Lung (tissue), 12 donors: ENCODE data around the gene CCDC182. TPM values are rescaled to one million over a fixed set of nuclear protein-coding genes. Genes with fewer than 3 reads are reported as not detected.
A peak's percentile ranks its signal among the peaks of the same experiment; 100 is the strongest.

Experiments used
- ATAC-seq: fragments of 200-7000 bp; cut with Tn5 transposase; one replicate; pipeline ENCODE4 v1.9.1; 2020; ENCODE audit warnings: moderate number of reproducible peaks; ENCODE audit not compliant: insufficient read depth, low FRiP score
- DNase-seq, 3 donors: peaks; one replicate each; pipeline ENCODE4 v3.0.0-alpha.2; 2013 to 2017
- H3K27ac ChIP-seq, 2 donors: one replicate each; pipeline ENCODE4 v1.5.1; 2013; ENCODE audit warnings: mild to moderate bottlenecking in 2 of 2, moderate library complexity in 2 of 2, control low read depth in 1 of 2, inconsistent platforms in 1 of 2, low read depth in 1 of 2, low read length in 1 of 2
- H3K27me3 ChIP-seq, 3 donors: one replicate each; pipeline ENCODE4 v1.5.1; 2013; ENCODE audit warnings: low read length in 2 of 3; ENCODE audit not compliant: control insufficient read depth in 3 of 3, insufficient read depth in 3 of 3
- H3K36me3 ChIP-seq, 4 donors: one replicate each; pipeline ENCODE4 v1.5.1; 2013; ENCODE audit warnings: low read length in 4 of 4, mild to moderate bottlenecking in 1 of 4, moderate library complexity in 1 of 4; ENCODE audit not compliant: control insufficient read depth in 4 of 4, insufficient read depth in 4 of 4
- H3K4me1 ChIP-seq, 5 donors: one replicate each; pipeline ENCODE4 v1.5.1; 2013; ENCODE audit warnings: low read length in 5 of 5, mild to moderate bottlenecking in 2 of 5, moderate library complexity in 1 of 5; ENCODE audit not compliant: control insufficient read depth in 5 of 5, insufficient read depth in 5 of 5
- H3K4me3 ChIP-seq: one replicate; pipeline ENCODE4 v1.5.1; 2013; ENCODE audit warnings: mild to moderate bottlenecking, control low read depth, moderate library complexity
- H3K9ac ChIP-seq, 2 donors: one replicate each; pipeline ENCODE4 v1.5.1; 2013; ENCODE audit warnings: low read length in 2 of 2, control low read depth in 1 of 2; ENCODE audit not compliant: insufficient read depth in 1 of 2
- H3K9me3 ChIP-seq, 4 donors: one replicate each; pipeline ENCODE4 v1.5.1; 2013; ENCODE audit warnings: low read length in 3 of 4, mild to moderate bottlenecking in 1 of 4, moderate library complexity in 1 of 4; ENCODE audit not compliant: control insufficient read depth in 4 of 4, insufficient read depth in 3 of 4
- WGBS, 2 donors: extraction: QIAGEN DNeasy Blood & Tissue Kit; methylation state at CpG; one replicate each; pipeline ENCODE4 v1.1.7; 2013; 5-methylcytosine and 5-hydroxymethylcytosine counted together
- polyA plus RNA-seq, 2 donors: library from polyadenylated mRNA; stranded (reverse); fragments of 200-250 nt; gene quantifications; one replicate each; pipeline ENCODE4 v1.2.1, GENCODE V29; 2013
- total RNA-seq, 2 donors: library from RNA; depleted of rRNA in 1 of 2; stranded (reverse); fragments of >200 nt in 1 of 2; gene quantifications; one replicate each; pipeline ENCODE4 v1.2.1, GENCODE V29; 2014 to 2021
- TF ChIP-seq, protein P1 (sequence below): IDR thresholded peaks from 2 replicates; pipeline ENCODE4 v1.5.1; 2012; ENCODE audit warnings: mild to moderate bottlenecking; ENCODE audit errors: control extremely low read depth, extremely low read depth
- donor health status: control.
- donor health status: control.
- donor health status: Bipolar disorder and iron deficiency.
- donor health status: healthy.
- donor health status: DM: yes; HTN: yes; CAD: no.

CCDC182 gene
- total and polyA plus RNA-seq, 4 donors: not detected

DNA sequence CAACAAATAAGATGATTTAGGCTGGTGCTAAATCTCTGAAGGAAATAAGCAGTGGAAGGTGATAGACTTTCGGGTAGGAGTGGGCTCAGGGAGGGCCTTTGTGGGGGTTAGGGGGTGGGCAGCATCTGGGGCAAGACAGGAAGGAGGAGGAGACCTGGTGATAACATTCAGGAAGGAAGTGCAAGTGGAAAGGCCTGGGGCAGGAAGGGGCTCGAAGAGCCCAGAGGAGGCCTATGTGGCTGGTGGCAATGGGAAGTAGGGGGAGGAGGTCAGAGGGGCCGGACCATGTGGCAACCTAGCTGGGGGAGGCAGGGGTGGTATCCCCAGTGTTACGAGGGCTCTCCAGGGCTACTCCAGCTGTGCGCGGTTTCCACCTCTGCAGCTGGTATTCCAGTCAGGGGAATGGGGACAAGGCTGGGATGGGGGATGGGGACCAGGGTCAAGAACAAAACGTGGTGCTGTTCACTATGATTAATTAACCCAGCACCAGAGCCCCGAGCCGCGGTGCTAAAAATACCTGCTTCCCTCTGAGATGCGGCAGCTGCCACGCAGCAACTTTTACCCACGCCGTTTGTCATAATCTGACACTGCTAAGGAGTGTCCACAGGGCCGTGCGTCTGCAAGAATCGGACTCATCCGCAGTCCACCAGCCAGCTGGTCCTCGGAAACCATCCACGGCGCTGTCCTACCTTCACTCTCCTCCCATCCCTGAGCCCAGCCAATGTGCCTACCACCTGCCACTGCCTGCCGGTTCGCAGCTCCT lies 5.2 kb upstream of the CCDC182 start:
- ATAC-seq (no peak), DNase-seq (no peak)
- Histone ChIP-seq H3K27ac (no peak overlapping the region), H3K4me3 (no peak overlapping the region), H3K36me3 (no peaks in the 10 kb centered on the region), H3K9me3 (no peaks in the 10 kb centered on the region), H3K9ac (no peak overlapping the region), H3K4me1 (peaks cover 0 to 20% (median 8%) of the 10 kb centered on the region in 5 donors), H3K27me3 (no peaks in the 10 kb centered on the region)
- WGBS, 2 donors: 40 to 52% methylated on average over 23 of the region's 23 CpGs
- TF ChIP-seq, protein P1, sequence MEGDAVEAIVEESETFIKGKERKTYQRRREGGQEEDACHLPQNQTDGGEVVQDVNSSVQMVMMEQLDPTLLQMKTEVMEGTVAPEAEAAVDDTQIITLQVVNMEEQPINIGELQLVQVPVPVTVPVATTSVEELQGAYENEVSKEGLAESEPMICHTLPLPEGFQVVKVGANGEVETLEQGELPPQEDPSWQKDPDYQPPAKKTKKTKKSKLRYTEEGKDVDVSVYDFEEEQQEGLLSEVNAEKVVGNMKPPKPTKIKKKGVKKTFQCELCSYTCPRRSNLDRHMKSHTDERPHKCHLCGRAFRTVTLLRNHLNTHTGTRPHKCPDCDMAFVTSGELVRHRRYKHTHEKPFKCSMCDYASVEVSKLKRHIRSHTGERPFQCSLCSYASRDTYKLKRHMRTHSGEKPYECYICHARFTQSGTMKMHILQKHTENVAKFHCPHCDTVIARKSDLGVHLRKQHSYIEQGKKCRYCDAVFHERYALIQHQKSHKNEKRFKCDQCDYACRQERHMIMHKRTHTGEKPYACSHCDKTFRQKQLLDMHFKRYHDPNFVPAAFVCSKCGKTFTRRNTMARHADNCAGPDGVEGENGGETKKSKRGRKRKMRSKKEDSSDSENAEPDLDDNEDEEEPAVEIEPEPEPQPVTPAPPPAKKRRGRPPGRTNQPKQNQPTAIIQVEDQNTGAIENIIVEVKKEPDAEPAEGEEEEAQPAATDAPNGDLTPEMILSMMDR: no peak

- no peak for DNase-seq
- no peak for ATAC-seq
- H3K9ac ChIP-seq: no peak overlapping the region
- no peaks in the 10 kb centered on the region for H3K36me3 ChIP-seq
- H3K27me3 ChIP-seq: no peaks in the 10 kb centered on the region
- no peak overlapping the region for H3K27ac ChIP-seq
- H3K4me1 ChIP-seq: peaks cover 0 to 20% (median 8%) of the 10 kb centered on the region in 5 donors
- no peaks in the 10 kb centered on the region for H3K9me3 ChIP-seq
- TF ChIP-seq, protein P1: no peak
- no peak overlapping the region for H3K4me3 ChIP-seq
- WGBS, 2 donors: 79 to 85% methylated on average over 3 of the region's 3 CpGs
These were observed 4.6 kb upstream of the CCDC182 start for GRCh38 chr17:57749701-57750100.

GRCh38 chr17:57747221-57748017 lies 2.3 kb upstream of the CCDC182 start:
- DNase-seq (peak; percentile 29 to 75 (median 59)), ATAC-seq (no peak)
- H3K9me3 ChIP-seq: no peaks in the 10 kb centered on the region
- H3K4me1 ChIP-seq: peaks cover 0 to 20% (median 8%) of the 10 kb centered on the region in 5 donors
- H3K9ac ChIP-seq: no peak overlapping the region
- H3K4me3 ChIP-seq: no peak overlapping the region
- 34 to 40% methylated on average over 6 of the region's 6 CpGs for WGBS, 2 donors
- TF ChIP-seq, protein P1: peak; percentile 52
- H3K27ac ChIP-seq: no peak overlapping the region
- H3K27me3 ChIP-seq: no peaks in the 10 kb centered on the region
- H3K36me3 ChIP-seq: no peaks in the 10 kb centered on the region
